Measurements from ENCODE around the gene LSM4.
"Not testable (repeated sequence)": the region's sequence is repeated elsewhere in the genome, so short reads cannot be mapped to it uniquely, and the experiment has no call there.

Gene LSM4

DNA sequence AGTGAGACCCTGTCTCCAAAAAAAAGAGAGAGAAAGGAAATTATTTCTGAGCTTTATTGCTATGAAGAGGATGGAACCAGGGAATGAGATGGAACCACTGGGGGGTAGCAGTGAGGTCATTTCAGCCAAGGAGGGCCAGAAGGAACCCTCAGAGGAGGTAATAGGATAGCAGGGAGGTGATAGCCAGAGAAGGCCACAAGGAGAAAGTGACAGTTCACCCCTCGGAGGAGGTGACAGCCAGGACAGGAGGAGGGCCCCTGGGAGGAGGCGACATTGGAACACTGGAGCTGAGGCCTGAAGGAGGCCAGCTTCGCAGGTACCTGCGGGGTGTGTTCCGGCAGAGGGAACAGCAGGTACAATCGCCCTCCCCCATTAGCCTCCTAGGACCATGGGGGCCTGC is 16.8 kb upstream of the LSM4 start:
- TF ChIP-seq POLR2A (IDR thresholded peaks at IDR 0.05; ENCODE audit: low read depth, low read length) (no peak), POLR2AphosphoS5 (IDR thresholded peaks at IDR 0.05; ENCODE audit: low read depth, low read length) (no peak), TAF1 (IDR thresholded peaks at IDR 0.05; ENCODE audit: borderline replicate concordance, low read depth, low read length) (no peak)
- FAIRE-seq (peak; percentile 30), DNase-seq (ENCODE audit: insufficient read length) (no peak)

DNA sequence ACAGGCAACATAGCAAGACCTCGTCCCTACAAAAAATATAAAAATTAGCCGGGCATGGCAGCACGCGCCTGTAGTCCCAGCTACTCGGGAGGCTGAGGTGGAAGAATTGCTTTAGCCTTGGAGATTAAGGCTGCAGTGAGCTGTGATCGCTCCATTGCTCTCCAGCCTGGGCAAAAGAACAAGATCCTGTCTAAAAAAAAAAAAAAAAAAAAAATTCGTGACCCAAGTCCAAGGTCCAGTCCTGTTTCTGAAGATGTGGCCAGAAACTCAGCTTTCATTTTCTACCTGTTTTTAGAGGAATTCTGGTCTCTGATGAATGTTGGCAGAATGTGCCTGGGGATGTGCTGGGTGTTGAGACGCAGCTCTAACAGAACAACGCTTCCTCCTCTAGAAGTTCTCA is 15.7 kb upstream of the LSM4 start:
- no peak for DNase-seq (ENCODE audit: insufficient read length)
- TF ChIP-seq POLR2AphosphoS5 (IDR thresholded peaks at IDR 0.05; ENCODE audit: low read depth, low read length) (no peak), POLR2A (IDR thresholded peaks at IDR 0.05; ENCODE audit: low read depth, low read length) (no peak), TAF1 (IDR thresholded peaks at IDR 0.05; ENCODE audit: borderline replicate concordance, low read depth, low read length) (no peak)
- no peak for FAIRE-seq

DNA sequence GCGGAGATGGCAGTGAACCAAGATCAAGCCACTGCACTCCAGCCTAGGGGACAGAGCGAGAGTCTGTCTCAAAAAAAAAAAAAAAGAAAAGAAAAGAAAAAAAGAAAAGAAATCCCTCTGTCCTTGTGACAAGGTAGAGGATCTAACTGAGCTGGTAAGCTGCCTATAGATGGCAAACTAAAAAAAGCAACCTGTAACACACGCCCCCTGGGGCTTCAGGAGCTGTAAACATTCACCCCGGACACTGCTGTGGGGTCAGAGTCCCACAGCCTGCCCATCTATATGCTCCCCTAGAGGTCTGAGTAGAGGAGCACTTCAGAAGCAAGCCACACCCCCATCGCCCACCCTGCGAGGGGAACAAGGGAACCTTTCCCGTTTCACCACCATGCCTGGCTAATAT is 13.2 kb upstream of the LSM4 start:
- TF ChIP-seq POLR2A (IDR thresholded peaks at IDR 0.05; ENCODE audit: low read depth, low read length) (no peak), TAF1 (IDR thresholded peaks at IDR 0.05; ENCODE audit: borderline replicate concordance, low read depth, low read length) (no peak), POLR2AphosphoS5 (IDR thresholded peaks at IDR 0.05; ENCODE audit: low read depth, low read length) (no peak)

DNA sequence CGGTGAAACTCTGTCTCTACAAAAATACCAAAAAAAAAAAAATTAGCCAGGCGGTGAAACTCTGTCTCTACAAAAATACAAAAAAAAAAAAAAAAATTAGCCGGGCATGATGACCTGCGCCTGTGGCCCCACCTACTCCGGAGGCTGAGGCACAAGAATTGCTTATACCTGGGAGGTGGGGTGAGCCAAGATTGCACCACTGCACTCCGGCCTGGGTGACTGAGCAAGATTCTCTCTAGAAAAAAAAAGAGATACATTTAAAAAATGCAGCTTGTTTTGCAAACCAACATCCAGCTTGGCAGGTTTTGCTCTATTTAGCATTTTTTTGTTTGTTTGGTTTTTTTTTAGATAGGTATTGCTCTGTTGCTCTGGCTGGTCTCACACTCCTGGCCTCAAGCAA is 10.8 kb upstream of the LSM4 start:
- DNase-seq (ENCODE audit: insufficient read length) (no peak), FAIRE-seq (no peak)
- no peak for TF ChIP-seq TAF1 (IDR thresholded peaks at IDR 0.05; ENCODE audit: borderline replicate concordance, low read depth, low read length)
- no peak for TF ChIP-seq POLR2AphosphoS5 (IDR thresholded peaks at IDR 0.05; ENCODE audit: low read depth, low read length)
- TF ChIP-seq POLR2A (IDR thresholded peaks at IDR 0.05; ENCODE audit: low read depth, low read length): no peak

More for the DNA sequence above, 13.2 kb upstream of the LSM4 start:
- no peak for DNase-seq (ENCODE audit: insufficient read length)
- FAIRE-seq: no peak

- FAIRE-seq (no peak), DNase-seq (ENCODE audit: insufficient read length) (no peak)
- TF ChIP-seq TAF1 (IDR thresholded peaks at IDR 0.05; ENCODE audit: borderline replicate concordance, low read depth, low read length) (no peak), POLR2AphosphoS5 (IDR thresholded peaks at IDR 0.05; ENCODE audit: low read depth, low read length) (no peak), POLR2A (IDR thresholded peaks at IDR 0.05; ENCODE audit: low read depth, low read length) (no peak)
Measured at GRCh38 chr19:18332917-18333530, 10.1 kb upstream of the LSM4 start.

DNA sequence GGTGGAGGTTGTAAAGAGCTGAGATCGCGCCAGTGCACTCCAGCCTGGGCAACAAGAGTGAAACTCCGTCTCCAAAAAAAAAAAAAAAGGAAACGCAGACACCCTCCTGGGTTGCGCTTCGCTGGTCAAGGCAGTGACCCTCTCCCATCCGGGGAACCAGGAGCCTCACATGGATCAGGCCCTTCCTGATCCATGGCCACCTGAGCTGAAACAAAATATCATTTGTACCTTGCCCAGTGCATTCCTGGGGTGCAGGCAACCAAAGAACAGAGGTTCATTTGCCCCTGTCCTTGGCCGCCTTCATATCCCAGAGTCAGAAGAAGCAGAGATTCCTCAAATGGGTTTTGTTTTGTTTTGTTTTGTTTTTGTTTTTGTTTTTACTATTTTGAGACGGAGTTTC is 8.0 kb upstream of the LSM4 start:
- FAIRE-seq (no peak), DNase-seq (ENCODE audit: insufficient read length) (no peak)
- TF ChIP-seq TAF1 (IDR thresholded peaks at IDR 0.05; ENCODE audit: borderline replicate concordance, low read depth, low read length): no peak
- no peak for TF ChIP-seq POLR2AphosphoS5 (IDR thresholded peaks at IDR 0.05; ENCODE audit: low read depth, low read length)
- TF ChIP-seq POLR2A (IDR thresholded peaks at IDR 0.05; ENCODE audit: low read depth, low read length): no peak

DNA sequence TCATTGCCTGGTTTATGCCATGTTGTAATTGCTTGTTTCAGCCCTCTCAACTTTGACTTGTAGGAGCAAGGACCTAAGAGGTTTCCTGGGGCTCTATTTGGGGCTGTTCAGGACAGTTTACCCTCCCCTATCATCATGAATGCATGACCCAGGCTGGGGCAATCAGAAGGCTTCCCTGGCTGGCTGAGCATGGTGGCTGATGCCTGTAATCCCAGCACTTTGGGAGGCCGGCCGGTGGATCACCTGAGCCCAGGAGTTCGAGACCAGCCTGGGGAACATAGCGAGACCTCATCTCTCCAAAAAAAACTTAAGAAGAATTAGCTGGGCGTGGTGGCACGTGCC is 6.1 kb upstream of the LSM4 start:
- no peak for TF ChIP-seq TAF1 (IDR thresholded peaks at IDR 0.05; ENCODE audit: borderline replicate concordance, low read depth, low read length)
- no peak for TF ChIP-seq POLR2A (IDR thresholded peaks at IDR 0.05; ENCODE audit: low read depth, low read length)
- TF ChIP-seq POLR2AphosphoS5 (IDR thresholded peaks at IDR 0.05; ENCODE audit: low read depth, low read length): no peak
- DNase-seq (ENCODE audit: insufficient read length) (no peak), FAIRE-seq (no peak)

DNA sequence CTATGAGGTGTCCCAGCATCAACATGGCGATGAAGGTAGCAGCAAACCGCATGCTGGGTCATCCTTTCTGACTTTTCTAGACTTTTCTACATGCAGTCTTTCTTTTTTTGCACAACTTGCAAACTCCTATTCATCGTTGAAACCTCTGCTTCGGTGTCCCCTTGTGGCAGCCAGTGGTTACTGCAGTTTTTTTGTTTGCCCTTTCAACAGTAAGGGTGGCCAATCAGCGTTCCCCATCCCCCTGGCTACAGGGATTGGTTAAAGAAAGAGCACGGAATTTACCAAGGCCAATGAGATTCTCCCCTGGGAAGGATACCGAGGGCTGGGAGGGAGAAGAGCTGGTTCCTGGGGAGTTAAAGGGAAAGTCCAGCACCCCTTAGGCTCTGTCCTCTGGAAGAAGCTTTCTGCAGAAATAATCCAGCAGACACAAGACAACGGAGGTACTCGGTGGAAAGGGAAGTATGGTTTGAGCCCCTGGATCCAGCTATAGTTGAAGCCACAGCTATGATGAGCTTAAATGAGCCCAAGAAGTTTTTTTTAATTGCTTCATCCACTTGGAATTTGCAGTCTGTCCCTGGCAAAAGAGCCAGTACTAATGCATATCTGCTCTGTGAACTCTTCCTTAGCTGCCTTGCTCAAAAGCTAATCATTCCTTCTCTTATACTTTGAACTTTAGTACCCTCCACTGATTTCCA is 5.6 kb upstream of the LSM4 start:
- FAIRE-seq: peak; percentile 95
- peak; percentile 90 for DNase-seq (ENCODE audit: insufficient read length)
- TF ChIP-seq POLR2AphosphoS5 (IDR thresholded peaks at IDR 0.05; ENCODE audit: low read depth, low read length) (no peak), TAF1 (IDR thresholded peaks at IDR 0.05; ENCODE audit: borderline replicate concordance, low read depth, low read length) (no peak)

DNA sequence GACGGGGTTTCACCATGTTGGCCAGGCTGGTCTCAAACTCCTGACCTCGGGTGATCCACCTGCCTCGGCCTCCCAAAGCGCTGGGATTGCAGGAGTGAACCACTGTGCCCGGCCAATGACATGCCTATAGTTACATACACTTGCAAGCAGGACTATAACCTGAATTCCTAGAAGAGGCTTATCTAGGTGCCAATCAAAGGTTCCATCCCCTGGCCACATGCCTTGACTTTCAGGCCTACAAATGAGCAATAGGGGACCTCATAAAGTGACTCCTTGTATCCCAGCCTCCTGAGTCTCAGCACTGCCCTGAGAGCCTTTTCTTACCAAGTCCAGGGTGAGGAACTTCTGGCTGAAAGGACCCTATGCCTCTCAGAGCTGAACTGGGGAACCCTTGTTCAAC is 3.9 kb upstream of the LSM4 start:
- FAIRE-seq: no peak
- DNase-seq (ENCODE audit: insufficient read length): no peak
- TF ChIP-seq POLR2A (IDR thresholded peaks at IDR 0.05; ENCODE audit: low read depth, low read length) (no peak), POLR2AphosphoS5 (IDR thresholded peaks at IDR 0.05; ENCODE audit: low read depth, low read length) (no peak), TAF1 (IDR thresholded peaks at IDR 0.05; ENCODE audit: borderline replicate concordance, low read depth, low read length) (no peak)

GRCh38 chr19:18324373-18324731 is 1.5 kb upstream of the LSM4 start:
- not testable (repeated sequence) for FAIRE-seq; DNase-seq (ENCODE audit: insufficient read length)

- TF ChIP-seq TAF1 (IDR thresholded peaks at IDR 0.05; ENCODE audit: borderline replicate concordance, low read depth, low read length) (no peak), POLR2AphosphoS5 (IDR thresholded peaks at IDR 0.05; ENCODE audit: low read depth, low read length) (peak; percentile 21)
- DNase-seq (ENCODE audit: insufficient read length): no peak
- no peak for FAIRE-seq
Measured at GRCh38 chr19:18322318-18322758, 538 bp downstream of the LSM4 start.

- TF ChIP-seq POLR2A (IDR thresholded peaks at IDR 0.05; ENCODE audit: low read depth, low read length): peak; percentile 30; the same call in 1 of the 2 replicates
- TF ChIP-seq TAF1 (IDR thresholded peaks at IDR 0.05; ENCODE audit: borderline replicate concordance, low read depth, low read length): no peak
- no peak for TF ChIP-seq POLR2AphosphoS5 (IDR thresholded peaks at IDR 0.05; ENCODE audit: low read depth, low read length)
- no peak for FAIRE-seq
- no peak for DNase-seq (ENCODE audit: insufficient read length)
Measured at GRCh38 chr19:18321734-18322102, 1.2 kb downstream of the LSM4 start.

Measured in GM12892 (cell line).